Mesenchymal stem cell (in vitro differentiated cells and primary cell): ENCODE measurements around the gene PLG. TPM values are rescaled to one million over a fixed set of nuclear protein-coding genes. Genes with fewer than 3 reads are reported as not detected.
"Not testable (repeated sequence)": the region's sequence is repeated elsewhere in the genome, so short reads cannot be mapped to it uniquely, and the experiment has no call there.

Experiments
- DNase-seq: peaks from one replicate; pipeline ENCODE4 v3.0.0-alpha.2; 2013
- H2AFZ ChIP-seq: one replicate; pipeline ENCODE4 v1.6.1; 2013; ENCODE audit warnings: low read depth, mild to moderate bottlenecking, control low read depth, inconsistent platforms, low read length, moderate library complexity
- H2AK5ac ChIP-seq: 2 replicates; pipeline ENCODE4 v1.6.1; 2013; ENCODE audit warnings: low read length, moderate library complexity, mild to moderate bottlenecking, inconsistent platforms; ENCODE audit not compliant: severe bottlenecking
- H2BK120ac ChIP-seq: one replicate; pipeline ENCODE4 v1.6.1; 2013; ENCODE audit warnings: low read depth, mild to moderate bottlenecking, inconsistent platforms, low read length, moderate library complexity
- H2BK12ac ChIP-seq, 2 experiments: one replicate each; pipeline ENCODE4 v1.6.1; 2013; ENCODE audit warnings: inconsistent platforms in 2 of 2, low read length in 2 of 2, mild to moderate bottlenecking in 2 of 2, moderate library complexity in 2 of 2, control low read depth in 1 of 2
- H2BK15ac ChIP-seq: one replicate; pipeline ENCODE4 v1.6.1; 2013; ENCODE audit warnings: mild to moderate bottlenecking, low read depth, inconsistent platforms; ENCODE audit not compliant: poor library complexity, severe bottlenecking
- H2BK5ac ChIP-seq: 2 replicates; pipeline ENCODE4 v1.6.1; 2013; ENCODE audit warnings: low read depth, mild to moderate bottlenecking, low read length, control low read depth, inconsistent platforms; ENCODE audit not compliant: poor library complexity, severe bottlenecking
- H3K14ac ChIP-seq, 2 experiments: one replicate each; pipeline ENCODE4 v1.6.1; 2013; ENCODE audit warnings: inconsistent platforms in 2 of 2, low read length in 2 of 2, control low read depth in 1 of 2, mild to moderate bottlenecking in 1 of 2, moderate library complexity in 1 of 2
- H3K18ac ChIP-seq, 2 experiments: one replicate each; pipeline ENCODE4 v1.6.1; 2013; ENCODE audit warnings: inconsistent platforms in 2 of 2, low read length in 2 of 2, control low read depth in 1 of 2, low read depth in 1 of 2, mild to moderate bottlenecking in 1 of 2
- H3K23ac ChIP-seq, 2 experiments: one replicate each; pipeline ENCODE4 v1.6.1; 2013; ENCODE audit warnings: inconsistent platforms in 2 of 2, low read length in 2 of 2, mild to moderate bottlenecking in 2 of 2, moderate library complexity in 2 of 2, control low read depth in 1 of 2
- H3K27ac ChIP-seq: 2 replicates; pipeline ENCODE4 v1.5.1; 2013; ENCODE audit warnings: mild to moderate bottlenecking, moderate library complexity, low read length, control low read depth, inconsistent platforms; ENCODE audit not compliant: poor library complexity, severe bottlenecking
- H3K27me3 ChIP-seq, 2 experiments: 2 replicates each; pipeline versions ENCODE4 v1.6.1 to v1.7.0; 2013; ENCODE audit warnings: low read length in 2 of 2, mild to moderate bottlenecking in 2 of 2, moderate library complexity in 2 of 2, control low read depth in 1 of 2, inconsistent platforms in 1 of 2; ENCODE audit not compliant: control insufficient read depth in 1 of 2, insufficient read depth in 1 of 2
- H3K36me3 ChIP-seq, 2 experiments: 2 replicates each; pipeline versions ENCODE4 v1.6.1 to v1.7.0; 2013; ENCODE audit warnings: low read length in 2 of 2, control low read depth in 1 of 2, inconsistent platforms in 1 of 2, low read depth in 1 of 2, mild to moderate bottlenecking in 1 of 2; ENCODE audit not compliant: insufficient read depth in 2 of 2, control insufficient read depth in 1 of 2
- H3K4ac ChIP-seq, 2 experiments: one replicate each; pipeline ENCODE4 v1.6.1; 2013; ENCODE audit warnings: inconsistent platforms in 2 of 2, low read length in 2 of 2, mild to moderate bottlenecking in 2 of 2, moderate library complexity in 2 of 2, control low read depth in 1 of 2, low read depth in 1 of 2
- H3K4me1 ChIP-seq: 2 replicates; pipeline ENCODE4 v1.6.1; 2013; ENCODE audit warnings: low read depth, low read length, control low read depth; ENCODE audit not compliant: control insufficient read depth, insufficient read depth
- H3K4me2 ChIP-seq: 2 replicates; pipeline ENCODE4 v1.6.1; 2013; ENCODE audit warnings: low read length, mild to moderate bottlenecking, inconsistent platforms; ENCODE audit not compliant: poor library complexity, severe bottlenecking
- H3K4me3 ChIP-seq, 2 experiments: 2 replicates each; pipeline versions ENCODE4 v1.5.1 to v1.7.0; 2013; ENCODE audit warnings: low read length in 2 of 2, mild to moderate bottlenecking in 2 of 2, control low read depth in 1 of 2, low read depth in 1 of 2; ENCODE audit not compliant: insufficient read depth in 1 of 2
- H3K79me1 ChIP-seq: replicated peaks from 2 replicates; pipeline ENCODE4 v1.6.1; 2013; ENCODE audit warnings: mild to moderate bottlenecking, control low read depth, low read length, inconsistent platforms; ENCODE audit not compliant: poor library complexity, severe bottlenecking
- H3K9ac ChIP-seq: 2 replicates; pipeline ENCODE4 v1.7.0; 2013; ENCODE audit warnings: mild to moderate bottlenecking, low read length, moderate library complexity
- H3K9me3 ChIP-seq: 2 replicates; pipeline ENCODE4 v1.7.0; 2013; ENCODE audit warnings: mild to moderate bottlenecking, low read length; ENCODE audit not compliant: control insufficient read depth
- H4K8ac ChIP-seq: one replicate; pipeline ENCODE4 v1.6.1; 2013; ENCODE audit warnings: inconsistent platforms, mild to moderate bottlenecking, low read length, moderate library complexity
- H4K91ac ChIP-seq: one replicate; pipeline ENCODE4 v1.6.1; 2013; ENCODE audit warnings: mild to moderate bottlenecking, low read length, inconsistent platforms
- WGBS: methylation state at CpG from one replicate; pipeline ENCODE4 v1.1.7; 2013; ENCODE audit warnings: mixed read lengths; 5-methylcytosine and 5-hydroxymethylcytosine counted together
- polyA plus RNA-seq, 2 experiments: library from polyadenylated mRNA; stranded (reverse); fragments of 200-250 nt; gene quantifications; one replicate each; pipeline ENCODE4 v1.2.3, GENCODE V29; 2013

Gene PLG
- polyA plus RNA-seq (2013, experiment 1 of 2) = not detected
- not detected for polyA plus RNA-seq (2013, experiment 2 of 2)

GRCh38 chr6:160701918-160702680 lies at the start of gene PLG:
Gene PLG, plus strand, starts transcription at chr6:160702244. Its CDS starts 61 bp downstream, at chr6:160702305.
- not testable (repeated sequence) for H3K36me3 ChIP-seq, H3K4me3 ChIP-seq, H3K23ac ChIP-seq, H3K14ac ChIP-seq, H2BK120ac ChIP-seq, H3K9me3 ChIP-seq, H2BK15ac ChIP-seq, H2AFZ ChIP-seq, H3K27me3 ChIP-seq, H3K4ac ChIP-seq, H2AK5ac ChIP-seq, H3K9ac ChIP-seq, H3K27ac ChIP-seq, DNase-seq, H3K79me1 ChIP-seq, H4K8ac ChIP-seq, H2BK12ac ChIP-seq, H3K4me2 ChIP-seq, H4K91ac ChIP-seq, H3K4me1 ChIP-seq, H3K18ac ChIP-seq, H2BK5ac ChIP-seq
- 91% methylated on average over 3 of the region's 6 CpGs for WGBS

- Histone ChIP-seq H3K18ac (no peak overlapping the region), H2BK120ac (no peak overlapping the region), H4K91ac (no peak overlapping the region), H2BK15ac (no peak overlapping the region), H3K4me3 (no peak overlapping the region), H3K36me3 (no peaks in the 10 kb centered on the region), H2AK5ac (no peak overlapping the region), H3K4ac (no peak overlapping the region), H2AFZ (no peak overlapping the region), H3K27ac (no peak overlapping the region), H3K27me3 (no peaks in the 10 kb centered on the region), H3K9ac (no peak overlapping the region), H4K8ac (no peak overlapping the region), H2BK12ac (no peak overlapping the region), H3K4me1 (no peaks in the 10 kb centered on the region), H3K79me1 (no peaks in the 10 kb centered on the region), H3K23ac (no peak overlapping the region), H3K9me3 (peaks cover 16% of the 10 kb centered on the region), H3K4me2 (no peak overlapping the region), H3K14ac (no peak overlapping the region), H2BK5ac (no peak overlapping the region)
- no peak for DNase-seq
- 8% methylated on average over 1 of the region's 6 CpGs for WGBS
These were observed 42.5 kb upstream of the PLG start for GRCh38 chr6:160659562-160659961.

- H3K9me3 ChIP-seq = peaks cover 8% of the 10 kb centered on the region
- H3K4me1 ChIP-seq = no peaks in the 10 kb centered on the region
- H4K91ac ChIP-seq = no peak overlapping the region
- WGBS = 58% methylated on average over 3 of the region's 3 CpGs
- H3K23ac ChIP-seq = no peak overlapping the region
- no peak overlapping the region for H3K27ac ChIP-seq
- no peaks in the 10 kb centered on the region for H3K36me3 ChIP-seq
- H3K4ac ChIP-seq = no peak overlapping the region
- H2BK120ac ChIP-seq = no peak overlapping the region
- no peak overlapping the region for H2BK15ac ChIP-seq
- DNase-seq = no peak
- H3K18ac ChIP-seq = no peak overlapping the region
- H3K27me3 ChIP-seq = no peaks in the 10 kb centered on the region
- no peak overlapping the region for H2BK5ac ChIP-seq
- H4K8ac ChIP-seq = no peak overlapping the region
- H3K9ac ChIP-seq = no peak overlapping the region
- H2AK5ac ChIP-seq = no peak overlapping the region
- no peak overlapping the region for H3K4me3 ChIP-seq
- no peak overlapping the region for H3K4me2 ChIP-seq
- H3K79me1 ChIP-seq = no peaks in the 10 kb centered on the region
- H3K14ac ChIP-seq = no peak overlapping the region
- H2BK12ac ChIP-seq = no peak overlapping the region
- H2AFZ ChIP-seq = no peak overlapping the region
These were observed 40.8 kb upstream of the PLG start for GRCh38 chr6:160661216-160661615.

- H3K36me3 ChIP-seq = no peaks in the 10 kb centered on the region
- H3K23ac ChIP-seq = no peak overlapping the region
- no peak overlapping the region for H2BK5ac ChIP-seq
- H4K91ac ChIP-seq = no peak overlapping the region
- H3K9ac ChIP-seq = no peak overlapping the region
- no peaks in the 10 kb centered on the region for H3K4me1 ChIP-seq
- H2AK5ac ChIP-seq = no peak overlapping the region
- no peaks in the 10 kb centered on the region for H3K27me3 ChIP-seq
- H3K14ac ChIP-seq = no peak overlapping the region
- no peak overlapping the region for H3K4me2 ChIP-seq
- no peak overlapping the region for H2BK12ac ChIP-seq
- H3K9me3 ChIP-seq = peaks cover 3% of the 10 kb centered on the region
- H3K79me1 ChIP-seq = no peaks in the 10 kb centered on the region
- H3K27ac ChIP-seq = no peak overlapping the region
- H3K4me3 ChIP-seq = no peak overlapping the region
- WGBS = 62% methylated on average over 3 of the region's 3 CpGs
- H3K4ac ChIP-seq = no peak overlapping the region
- no peak overlapping the region for H2AFZ ChIP-seq
- no peak overlapping the region for H4K8ac ChIP-seq
- no peak overlapping the region for H2BK15ac ChIP-seq
- H3K18ac ChIP-seq = no peak overlapping the region
- H2BK120ac ChIP-seq = no peak overlapping the region
- DNase-seq = no peak
These were observed 39.6 kb upstream of the PLG start for GRCh38 chr6:160662429-160662828.
